T-helper 1 cell treated with Interleukin-12 subunit alpha and Interleukin-12 subunit beta and Interleukin-4 antibody, amounts not matched to agents 30 μg/mL and 1 μg/mL, for 36 hours (primary cell): ENCODE measurements around the gene IL18RAP.

Experiments
- H3K27ac Mint-ChIP-seq: one replicate; pipeline ENCODE4 v1.8.0; 2021; ENCODE audit warnings: mild to moderate bottlenecking, mixed read lengths
- H3K27me3 Mint-ChIP-seq: one replicate; pipeline ENCODE4 v1.8.0; 2021; ENCODE audit warnings: low read depth, mixed read lengths
- H3K36me3 Mint-ChIP-seq: one replicate; pipeline ENCODE4 v1.8.0; 2021; ENCODE audit warnings: low read depth, mixed read lengths
- H3K4me1 Mint-ChIP-seq: one replicate; pipeline ENCODE4 v1.8.0; 2021; ENCODE audit warnings: low read depth, mixed read lengths
- H3K4me3 Mint-ChIP-seq: one replicate; pipeline ENCODE4 v1.8.0; 2021; ENCODE audit warnings: mild to moderate bottlenecking, moderate library complexity, mixed read lengths
- H3K9me3 Mint-ChIP-seq: one replicate; pipeline ENCODE4 v1.8.0; 2021; ENCODE audit warnings: mixed read lengths

The IL18RAP gene, protein sequence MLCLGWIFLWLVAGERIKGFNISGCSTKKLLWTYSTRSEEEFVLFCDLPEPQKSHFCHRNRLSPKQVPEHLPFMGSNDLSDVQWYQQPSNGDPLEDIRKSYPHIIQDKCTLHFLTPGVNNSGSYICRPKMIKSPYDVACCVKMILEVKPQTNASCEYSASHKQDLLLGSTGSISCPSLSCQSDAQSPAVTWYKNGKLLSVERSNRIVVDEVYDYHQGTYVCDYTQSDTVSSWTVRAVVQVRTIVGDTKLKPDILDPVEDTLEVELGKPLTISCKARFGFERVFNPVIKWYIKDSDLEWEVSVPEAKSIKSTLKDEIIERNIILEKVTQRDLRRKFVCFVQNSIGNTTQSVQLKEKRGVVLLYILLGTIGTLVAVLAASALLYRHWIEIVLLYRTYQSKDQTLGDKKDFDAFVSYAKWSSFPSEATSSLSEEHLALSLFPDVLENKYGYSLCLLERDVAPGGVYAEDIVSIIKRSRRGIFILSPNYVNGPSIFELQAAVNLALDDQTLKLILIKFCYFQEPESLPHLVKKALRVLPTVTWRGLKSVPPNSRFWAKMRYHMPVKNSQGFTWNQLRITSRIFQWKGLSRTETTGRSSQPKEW

GRCh38 chr2:102422910-102423309, at the start of gene IL18RAP:
Gene IL18RAP, plus strand, starts transcription at chr2:102423160. Its CDS starts 118 bp downstream, at chr2:102423278.
- Mint-ChIP-seq H3K27ac (peak within 1 kb of the TSS; percentile 94), H3K9me3 (peaks cover 4% of the 10 kb centered on the region), H3K27me3 (no peaks in the 10 kb centered on the region), H3K4me1 (peaks cover 77% of the 10 kb centered on the region), H3K4me3 (peak within 1 kb of the TSS; percentile 79), H3K36me3 (peaks cover 64% of the 10 kb centered on the region)

- Mint-ChIP-seq H3K4me1 (peaks cover 29% of the 10 kb centered on the region), H3K27me3 (no peaks in the 10 kb centered on the region), H3K9me3 (peaks cover 9% of the 10 kb centered on the region), H3K4me3 (no peak overlapping the region), H3K36me3 (peaks cover 86% of the 10 kb centered on the region), H3K27ac (peak overlapping the region; percentile 28)
Measured at GRCh38 chr2:102376052-102376591, 46.8 kb upstream of the IL18RAP start.

GRCh38 chr2:102383722-102384121, 39.2 kb upstream of the IL18RAP start:
- H3K4me1 Mint-ChIP-seq, result peaks cover 23% of the 10 kb centered on the region
- H3K36me3 Mint-ChIP-seq, result peaks cover 85% of the 10 kb centered on the region
- no peak overlapping the region for H3K27ac Mint-ChIP-seq
- no peaks in the 10 kb centered on the region for H3K27me3 Mint-ChIP-seq
- H3K9me3 Mint-ChIP-seq, result peaks cover 28% of the 10 kb centered on the region
- no peak overlapping the region for H3K4me3 Mint-ChIP-seq

DNA sequence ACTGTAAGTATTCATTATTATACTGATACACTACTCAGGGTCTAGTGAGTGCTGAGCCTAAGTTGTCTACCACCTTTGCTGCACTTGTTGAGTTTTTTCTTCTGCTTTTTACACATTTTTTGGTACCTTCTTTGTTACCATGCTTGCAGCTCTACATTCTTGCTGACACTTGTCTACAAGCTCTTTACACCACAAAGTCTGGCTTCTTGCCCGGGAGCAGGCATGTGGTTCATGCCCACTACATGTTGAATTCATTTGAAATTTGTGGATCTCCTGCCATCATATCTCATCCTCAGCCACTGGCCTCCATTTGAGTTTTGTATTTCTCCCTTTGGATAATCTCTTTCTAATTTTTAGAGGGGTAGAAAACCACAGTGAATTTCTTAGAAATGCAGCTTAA, 37.4 kb upstream of the IL18RAP start:
- Mint-ChIP-seq H3K27me3 (no peaks in the 10 kb centered on the region), H3K9me3 (peaks cover 28% of the 10 kb centered on the region), H3K36me3 (peaks cover 82% of the 10 kb centered on the region), H3K4me3 (no peak overlapping the region), H3K4me1 (peaks cover 21% of the 10 kb centered on the region), H3K27ac (no peak overlapping the region)

- Mint-ChIP-seq H3K27me3 (no peaks in the 10 kb centered on the region), H3K27ac (peak overlapping the region; percentile 23), H3K4me3 (no peak overlapping the region), H3K36me3 (peaks cover 78% of the 10 kb centered on the region), H3K9me3 (peaks cover 28% of the 10 kb centered on the region), H3K4me1 (peaks cover 21% of the 10 kb centered on the region)
Measured at GRCh38 chr2:102386004-102386403, 37.0 kb upstream of the IL18RAP start.

DNA sequence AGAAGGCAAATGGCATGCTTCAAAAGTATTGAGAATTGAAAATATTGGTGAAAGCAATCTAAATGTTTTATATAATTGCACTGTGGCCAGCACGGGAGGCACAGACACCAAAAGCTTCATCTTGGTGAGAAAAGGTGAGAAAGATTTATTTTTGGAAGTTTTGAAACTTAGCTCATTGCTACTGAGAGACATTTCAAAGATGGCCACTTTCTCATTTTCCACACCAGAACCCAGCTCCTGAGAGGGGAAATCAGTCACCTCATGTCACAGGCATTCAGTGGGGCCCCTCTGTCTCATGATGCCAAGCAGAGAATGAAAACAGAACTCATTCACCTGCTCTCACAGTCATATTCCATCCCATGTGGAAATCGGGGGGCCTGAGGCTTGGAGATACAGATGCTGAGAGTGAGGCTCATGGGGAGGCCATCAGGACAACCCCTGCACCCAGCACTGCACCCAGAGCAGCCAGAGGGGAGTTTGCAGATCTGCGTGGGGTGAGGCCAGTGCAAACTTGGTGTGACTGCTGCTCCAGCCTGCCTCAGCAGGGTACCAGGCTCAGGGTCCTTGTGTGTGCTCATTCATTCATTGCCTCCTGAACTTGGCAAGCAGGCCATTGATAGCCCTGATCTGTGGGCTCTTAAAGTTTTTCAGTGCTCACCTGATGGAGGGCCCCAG, 36.0 kb upstream of the IL18RAP start:
- H3K27ac Mint-ChIP-seq, result peak overlapping the region; percentile 69
- H3K4me1 Mint-ChIP-seq, result peaks cover 30% of the 10 kb centered on the region
- no peaks in the 10 kb centered on the region for H3K27me3 Mint-ChIP-seq
- peaks cover 79% of the 10 kb centered on the region for H3K36me3 Mint-ChIP-seq
- no peak overlapping the region for H3K4me3 Mint-ChIP-seq
- peaks cover 24% of the 10 kb centered on the region for H3K9me3 Mint-ChIP-seq

DNA sequence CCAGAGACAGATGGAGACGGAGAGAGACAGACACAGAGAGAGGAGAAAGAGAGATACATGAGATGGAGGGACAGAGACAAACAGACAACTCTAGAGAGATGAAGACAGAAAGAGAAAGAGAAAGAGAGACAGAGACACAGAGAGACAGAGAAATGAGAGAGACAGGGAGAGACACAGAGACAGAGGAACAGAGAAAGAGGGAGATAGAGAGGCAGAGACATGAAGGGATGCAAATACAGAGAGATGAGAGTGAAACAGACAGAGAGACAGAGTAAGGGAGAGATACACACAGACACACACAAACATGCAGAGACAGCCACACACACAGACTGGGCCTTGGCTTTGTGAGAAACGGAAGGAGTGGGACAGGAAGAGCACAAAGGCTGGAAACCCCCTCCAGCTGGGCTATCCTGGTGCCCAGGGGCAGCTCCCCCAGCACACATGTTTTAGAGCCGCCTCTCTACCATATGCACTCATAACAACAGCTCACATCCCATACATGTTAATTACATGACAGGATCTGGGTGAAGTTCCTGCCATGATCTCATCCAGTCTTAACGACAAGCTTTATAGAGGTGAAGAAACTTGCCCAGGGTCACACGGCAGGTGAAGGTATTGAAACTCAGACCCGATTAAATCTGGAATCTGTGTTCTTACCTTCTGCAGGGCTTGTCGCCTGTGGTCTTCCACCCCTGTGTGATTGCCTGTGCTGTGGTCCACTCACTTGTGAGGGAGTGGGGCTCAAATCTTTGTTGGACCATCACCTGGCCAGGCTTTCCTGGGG, 35.0 kb upstream of the IL18RAP start:
- Mint-ChIP-seq H3K27ac (peak overlapping the region; percentile 28), H3K9me3 (peaks cover 21% of the 10 kb centered on the region), H3K4me3 (no peak overlapping the region), H3K4me1 (peaks cover 32% of the 10 kb centered on the region), H3K27me3 (no peaks in the 10 kb centered on the region), H3K36me3 (peaks cover 78% of the 10 kb centered on the region)

DNA sequence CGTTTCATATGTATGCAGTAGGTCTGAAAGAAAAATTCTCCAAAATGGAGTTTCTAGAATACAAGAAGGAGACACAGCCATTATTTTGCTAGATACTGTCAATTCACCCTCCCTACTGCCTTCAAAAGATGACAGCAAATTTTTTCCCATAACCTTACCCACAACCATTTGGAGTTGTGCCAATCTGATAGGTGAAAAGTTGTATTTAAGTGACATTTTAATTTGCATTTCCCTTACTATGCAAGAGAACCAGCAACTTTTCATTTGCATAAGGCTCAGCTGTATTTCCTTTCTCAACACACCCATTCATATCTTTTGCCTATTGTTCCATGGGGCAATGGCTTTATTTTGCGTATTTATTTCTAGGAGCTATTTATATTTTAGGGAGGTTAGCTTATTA, 31.4 kb upstream of the IL18RAP start:
- H3K27ac Mint-ChIP-seq, result no peak overlapping the region

DNA sequence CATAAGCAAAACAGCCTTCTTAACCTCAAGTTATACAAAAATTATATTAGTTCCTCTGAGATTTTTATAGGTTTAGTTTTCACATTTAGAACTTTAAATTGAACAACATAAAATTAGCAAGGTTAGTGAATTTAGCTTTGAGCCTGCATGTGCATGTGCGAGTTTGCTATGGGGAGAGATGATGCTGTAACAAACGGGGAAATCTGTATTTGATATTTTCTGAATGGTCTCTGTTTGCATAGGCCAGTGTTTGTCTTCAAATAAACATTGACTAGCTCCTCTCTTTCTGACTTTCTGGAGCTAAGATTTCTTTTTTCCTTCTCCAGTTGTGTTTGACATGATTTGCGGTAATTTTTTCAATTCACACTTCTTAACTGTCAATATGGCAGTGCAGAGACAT, 30.9 kb upstream of the IL18RAP start:
- H3K27ac Mint-ChIP-seq, result no peak overlapping the region
- peaks cover 26% of the 10 kb centered on the region for H3K4me1 Mint-ChIP-seq
- H3K4me3 Mint-ChIP-seq, result no peak overlapping the region
- no peaks in the 10 kb centered on the region for H3K27me3 Mint-ChIP-seq
- H3K9me3 Mint-ChIP-seq, result no peaks in the 10 kb centered on the region
- peaks cover 67% of the 10 kb centered on the region for H3K36me3 Mint-ChIP-seq

More for the DNA sequence above, 31.4 kb upstream of the IL18RAP start:
- Mint-ChIP-seq H3K4me3 (no peak overlapping the region), H3K36me3 (peaks cover 67% of the 10 kb centered on the region), H3K4me1 (peaks cover 28% of the 10 kb centered on the region), H3K9me3 (no peaks in the 10 kb centered on the region), H3K27me3 (no peaks in the 10 kb centered on the region)

DNA sequence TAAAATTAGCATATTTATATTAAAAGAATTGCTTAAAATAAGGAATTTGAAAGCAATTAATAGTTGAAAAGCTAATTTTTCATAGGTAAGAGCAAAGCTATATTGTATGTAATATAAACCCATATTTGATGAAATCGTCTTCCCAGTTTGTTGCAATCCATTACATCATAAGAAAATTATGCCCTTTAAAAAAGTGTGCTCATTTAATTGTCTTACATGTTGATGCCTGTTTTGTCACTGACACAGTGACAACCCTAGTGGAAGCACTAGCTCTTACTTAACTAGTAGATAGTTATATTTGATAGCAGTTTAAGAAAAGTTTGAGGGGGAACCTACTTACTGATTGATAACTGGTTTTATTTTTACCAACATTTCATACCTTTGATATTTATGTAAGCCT, 30.0 kb upstream of the IL18RAP start:
- Mint-ChIP-seq H3K36me3 (peaks cover 62% of the 10 kb centered on the region), H3K9me3 (no peaks in the 10 kb centered on the region), H3K27me3 (no peaks in the 10 kb centered on the region), H3K27ac (no peak overlapping the region), H3K4me1 (peaks cover 18% of the 10 kb centered on the region), H3K4me3 (no peak overlapping the region)

DNA sequence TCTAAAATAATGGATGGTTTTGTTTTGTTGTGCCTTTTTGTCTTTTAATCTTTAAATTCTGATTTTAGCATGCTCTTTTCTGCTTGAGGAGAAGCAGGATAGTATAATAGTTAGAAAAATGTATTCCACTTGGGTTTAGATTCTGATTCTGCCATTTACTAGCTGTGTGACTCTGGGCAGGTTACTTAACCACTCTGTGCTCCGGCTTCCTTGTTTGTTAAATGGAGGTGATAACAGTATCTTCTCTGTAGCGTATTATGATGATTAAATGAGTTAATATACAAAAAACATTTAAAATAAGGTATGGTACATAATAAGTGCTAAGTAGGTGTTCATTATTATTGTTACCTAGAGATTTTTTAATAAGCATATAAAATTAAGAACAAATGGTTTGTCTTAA, 26.9 kb upstream of the IL18RAP start:
- Mint-ChIP-seq H3K4me1 (peaks cover 25% of the 10 kb centered on the region), H3K4me3 (no peak overlapping the region), H3K9me3 (no peaks in the 10 kb centered on the region), H3K27ac (no peak overlapping the region), H3K27me3 (no peaks in the 10 kb centered on the region), H3K36me3 (peaks cover 58% of the 10 kb centered on the region)

DNA sequence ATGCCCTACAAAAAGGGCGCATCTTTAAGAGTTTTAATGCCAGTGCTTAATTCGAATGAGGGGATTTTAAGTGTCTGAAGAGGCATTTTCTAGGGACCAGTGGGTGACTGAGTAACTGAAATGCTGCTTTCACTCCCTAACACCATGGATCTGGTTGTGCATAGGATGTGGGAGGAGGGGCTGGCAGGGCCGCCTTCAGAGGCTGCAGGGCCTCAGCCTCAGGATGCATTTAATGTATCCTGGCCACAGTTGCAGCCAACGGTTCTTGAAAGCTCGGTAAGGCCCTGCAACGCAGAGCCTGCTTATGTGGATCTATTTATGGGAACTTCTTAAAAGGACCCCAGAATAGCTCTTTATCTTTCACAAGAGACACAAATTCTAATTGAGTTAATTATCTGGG, 25.8 kb upstream of the IL18RAP start:
- peaks cover 24% of the 10 kb centered on the region for H3K4me1 Mint-ChIP-seq
- H3K27ac Mint-ChIP-seq, result no peak overlapping the region
- peaks cover 49% of the 10 kb centered on the region for H3K36me3 Mint-ChIP-seq
- H3K27me3 Mint-ChIP-seq, result no peaks in the 10 kb centered on the region
- no peak overlapping the region for H3K4me3 Mint-ChIP-seq
- no peaks in the 10 kb centered on the region for H3K9me3 Mint-ChIP-seq

DNA sequence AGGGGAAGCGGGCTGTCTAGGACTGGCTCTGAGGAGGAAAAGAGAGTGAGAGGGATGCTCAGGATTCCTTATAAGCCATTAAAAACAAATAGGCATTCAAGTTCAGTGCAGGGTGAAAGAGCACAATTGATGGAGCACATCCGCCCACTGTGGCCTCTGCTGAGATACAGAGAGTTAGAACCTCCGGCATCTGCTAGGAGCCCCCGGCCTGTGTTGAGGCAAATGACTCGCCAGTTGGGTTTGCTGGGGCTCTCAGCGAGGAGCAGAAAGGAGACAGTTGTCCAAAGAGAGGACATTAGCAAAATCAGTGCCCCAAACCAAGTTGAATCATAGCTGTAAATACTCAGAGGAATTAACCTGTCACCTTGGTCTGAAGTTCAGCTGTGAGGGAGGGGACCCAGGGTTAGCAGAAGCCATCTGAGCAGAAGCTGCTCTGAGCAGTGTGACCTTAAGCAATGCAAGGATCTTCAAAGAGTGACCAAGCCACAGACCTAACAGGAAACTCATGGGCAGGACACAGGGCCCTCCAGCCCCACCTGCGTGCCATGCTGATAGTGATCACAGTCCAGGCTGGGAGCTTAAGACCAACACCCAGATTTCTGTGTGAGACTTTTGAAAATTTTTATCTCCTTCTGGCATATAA, 23.3 kb upstream of the IL18RAP start:
- H3K36me3 Mint-ChIP-seq, result peaks cover 32% of the 10 kb centered on the region

GRCh38 chr2:102401456-102401855, 21.5 kb upstream of the IL18RAP start:
- Mint-ChIP-seq H3K4me3 (no peak overlapping the region), H3K27ac (peak overlapping the region; percentile 66), H3K27me3 (no peaks in the 10 kb centered on the region), H3K36me3 (peaks cover 26% of the 10 kb centered on the region), H3K9me3 (no peaks in the 10 kb centered on the region), H3K4me1 (peaks cover 22% of the 10 kb centered on the region)

More for the DNA sequence above, 23.3 kb upstream of the IL18RAP start:
- H3K27me3 Mint-ChIP-seq, result no peaks in the 10 kb centered on the region
- peaks cover 22% of the 10 kb centered on the region for H3K4me1 Mint-ChIP-seq
- H3K9me3 Mint-ChIP-seq, result no peaks in the 10 kb centered on the region
- no peak overlapping the region for H3K27ac Mint-ChIP-seq
- no peak overlapping the region for H3K4me3 Mint-ChIP-seq
